ENCODE measurements around the gene LAMB1. TPM values are rescaled to one million over a fixed set of nuclear protein-coding genes. Genes with fewer than 3 reads are reported as not detected.
A peak's percentile ranks its signal among the peaks of the same experiment; 100 is the strongest.

Gene LAMB1
- total RNA-seq, 2 experiments from 2014 or later: not detected

- Histone ChIP-seq H3K27me3 (ENCODE audit: control insufficient read depth in 1 of 2, insufficient read depth in 2 of 2, low read length in 2 of 2) (no peaks in the 10 kb centered on the region), H3K4me1 (ENCODE audit: insufficient read depth, low read length) (peaks cover 3% of the 10 kb centered on the region), H3K27ac (ENCODE audit: low read depth in 1 of 2, low read length in 2 of 2) (no peak overlapping the region), H3K4me3 (ENCODE audit: low read length) (no peak overlapping the region), H3K36me3 (ENCODE audit: insufficient read depth, low read length) (peaks cover 55% of the 10 kb centered on the region), H3K9me3 (ENCODE audit: control insufficient read depth in 1 of 2, insufficient read depth in 1 of 2, low read length in 2 of 2) (no peaks in the 10 kb centered on the region)
- no peak overlapping the region for H3K4me3 Mint-ChIP-seq
- TF ChIP-seq CTCF (IDR thresholded peaks at IDR 0.05): no peak
- ChIA-PET CTCF (no interaction called here), POLR2A (no interaction called here)
- no peak overlapping the region for H3K27ac Mint-ChIP-seq
- H3K9me3 Mint-ChIP-seq: no peaks in the 10 kb centered on the region
- ATAC-seq (ENCODE audit: poor library complexity) (no peak), DNase-seq (peak in 1 of 14 experiments; percentile 8)
- no peaks in the 10 kb centered on the region for H3K27me3 Mint-ChIP-seq
- intact Hi-C loops (cut with DNase I, micrococcal nuclease): no loop called here
- H3K36me3 Mint-ChIP-seq (ENCODE audit: low read depth): peaks cover 91% of the 10 kb centered on the region
- H3K4me1 Mint-ChIP-seq (ENCODE audit: low read depth): peaks cover 56% of the 10 kb centered on the region
Observed at GRCh38 chr7:107920048-107920772, 82.8 kb downstream of the LAMB1 start.

GRCh38 chr7:107918948-107919347, 84.0 kb downstream of the LAMB1 start:
- H3K4me1 Mint-ChIP-seq (ENCODE audit: low read depth): peaks cover 53% of the 10 kb centered on the region
- ATAC-seq (ENCODE audit: poor library complexity) (no peak), DNase-seq (no peak)
- no peak for TF ChIP-seq CTCF (IDR thresholded peaks at IDR 0.05)
- Histone ChIP-seq H3K4me1 (ENCODE audit: insufficient read depth, low read length) (no peaks in the 10 kb centered on the region), H3K36me3 (ENCODE audit: insufficient read depth, low read length) (peaks cover 63% of the 10 kb centered on the region), H3K27ac (ENCODE audit: low read depth in 1 of 2, low read length in 2 of 2) (no peak overlapping the region), H3K27me3 (ENCODE audit: control insufficient read depth in 1 of 2, insufficient read depth in 2 of 2, low read length in 2 of 2) (no peaks in the 10 kb centered on the region), H3K9me3 (ENCODE audit: control insufficient read depth in 1 of 2, insufficient read depth in 1 of 2, low read length in 2 of 2) (no peaks in the 10 kb centered on the region), H3K4me3 (ENCODE audit: low read length) (no peak overlapping the region)
- peaks cover 93% of the 10 kb centered on the region for H3K36me3 Mint-ChIP-seq (ENCODE audit: low read depth)
- H3K27ac Mint-ChIP-seq: no peak overlapping the region
- H3K4me3 Mint-ChIP-seq: no peak overlapping the region
- no peaks in the 10 kb centered on the region for H3K9me3 Mint-ChIP-seq
- intact Hi-C loops (cut with DNase I, micrococcal nuclease): no loop called here
- ChIA-PET POLR2A (no interaction called here), CTCF (interaction anchor here (0.9 kb wide), 1 partner anchor 15 kb away, joined by 3 read pairs; no protein-coding TSS in a partner anchor)
- H3K27me3 Mint-ChIP-seq: no peaks in the 10 kb centered on the region

- H3K36me3 Mint-ChIP-seq (ENCODE audit: low read depth): peaks cover 93% of the 10 kb centered on the region
- peaks cover 53% of the 10 kb centered on the region for H3K4me1 Mint-ChIP-seq (ENCODE audit: low read depth)
- H3K27ac Mint-ChIP-seq: no peak overlapping the region
- Histone ChIP-seq H3K4me1 (ENCODE audit: insufficient read depth, low read length) (no peaks in the 10 kb centered on the region), H3K36me3 (ENCODE audit: insufficient read depth, low read length) (peaks cover 64% of the 10 kb centered on the region), H3K27me3 (ENCODE audit: control insufficient read depth in 1 of 2, insufficient read depth in 2 of 2, low read length in 2 of 2) (no peaks in the 10 kb centered on the region), H3K4me3 (ENCODE audit: low read length) (no peak overlapping the region), H3K9me3 (ENCODE audit: control insufficient read depth in 1 of 2, insufficient read depth in 1 of 2, low read length in 2 of 2) (no peaks in the 10 kb centered on the region), H3K27ac (ENCODE audit: low read depth in 1 of 2, low read length in 2 of 2) (no peak overlapping the region)
- no peaks in the 10 kb centered on the region for H3K9me3 Mint-ChIP-seq
- TF ChIP-seq CTCF (IDR thresholded peaks at IDR 0.05): no peak
- POLR2A ChIA-PET: no interaction called here
- H3K4me3 Mint-ChIP-seq: no peak overlapping the region
- ATAC-seq (ENCODE audit: poor library complexity) (no peak), DNase-seq (no peak)
- CTCF ChIA-PET: no interaction called here
- no peaks in the 10 kb centered on the region for H3K27me3 Mint-ChIP-seq
- intact Hi-C loops (cut with DNase I, micrococcal nuclease): no loop called here
Observed at GRCh38 chr7:107917763-107918651, 85.0 kb downstream of the LAMB1 start.

Measured in CD4-positive, alpha-beta T cell (primary cell).